A549 (cell line): ENCODE results near the gene ABCA13. TPM values are rescaled to one million over a fixed set of nuclear protein-coding genes. Genes with fewer than 3 reads are reported as not detected.

Source experiments
- ATAC-seq, 2 experiments: fragments of 200-7000 bp in 1 of 2; fragments of >200 bp in 1 of 2; cut with Nextera tagmentation in 1 of 2; cut with Tn5 transposase in 1 of 2; 3 replicates each; pipeline versions ENCODE4 v1.8.0 to v1.9.1; 2018 to 2020; ENCODE audit warnings: mild to moderate bottlenecking in 1 of 2, moderate library complexity in 1 of 2
- CTCF ChIA-PET: fragments of 300-600 bp; sonication (Branson Sonifier 250); formaldehyde crosslinking; extraction: SDS; loops from one replicate; lab custom pipeline; 2021; ENCODE audit warnings: antibody characterized with exemption, inconsistent platforms; lab: Yijun Ruan, JAX
- POLR2A ChIA-PET: fragments of 350-600 bp; formaldehyde crosslinking; extraction: SDS; loops from one replicate; lab custom pipeline; 2021; ENCODE audit warnings: antibody characterized with exemption, inconsistent platforms; lab: Yijun Ruan, JAX
- DNase-seq, 2 experiments: peaks; one replicate each; pipeline versions ENCODE4 v3.0.0 to v3.0.0-alpha.2; 2011 to 2016; ENCODE audit warnings: low read depth in 1 of 2, low spot score in 1 of 2
- FAIRE-seq: peaks from 2 replicates; lab custom pipeline; 2011; peaks lifted over from hg19 to GRCh38; lab: Jason Lieb, UNC
- H3K27ac ChIP-seq, 2 experiments: fragments of >200 bp; sonication (Bioruptor Twin); formaldehyde crosslinking; 3 replicates each; pipeline ENCODE4 v1.5.1; 2016 to 2017
- H3K4me1 ChIP-seq: fragments of >200 bp; sonication (Bioruptor Twin); formaldehyde crosslinking; 3 replicates; pipeline ENCODE4 v1.6.1; 2016
- H3K4me2 ChIP-seq: fragments of >200 bp; sonication (Bioruptor Twin); formaldehyde crosslinking; 3 replicates; pipeline ENCODE4 v1.6.1; 2016
- H3K4me3 ChIP-seq: fragments of >200 bp; sonication (Bioruptor Twin); formaldehyde crosslinking; 3 replicates; pipeline ENCODE4 v1.5.1; 2016
- H3K9me3 ChIP-seq: fragments of >200 bp; sonication (Bioruptor Twin); formaldehyde crosslinking; 3 replicates; pipeline ENCODE4 v1.6.1; 2016
- ATOH8 ChIP-seq: fragments of 250-450 bp; sonication (Bioruptor Pico); IDR thresholded peaks from 2 replicates; pipeline ENCODE4 v1.5.0; 2020; ENCODE audit warnings: low read depth, mild to moderate bottlenecking, moderate library complexity
- BCL3 ChIP-seq: fragments of >200 bp; sonication (Bioruptor Twin); formaldehyde crosslinking; IDR thresholded peaks from 3 replicates; pipeline ENCODE4 v1.6.1; 2016
- BHLHE40 ChIP-seq: IDR thresholded peaks from 2 replicates; pipeline ENCODE4 v1.6.1; 2012; ENCODE audit warnings: low read depth, low read length, inconsistent platforms
- CBX8 ChIP-seq: fragments of 200-600 bp; sonication (generic); IDR thresholded peaks from 2 replicates; pipeline ENCODE4 v1.6.1; 2016
- GATA3 ChIP-seq: IDR thresholded peaks from 2 replicates; pipeline ENCODE4 v1.6.1; 2012; ENCODE audit warnings: borderline replicate concordance
- HEYL ChIP-seq: fragments of 250-450 bp; sonication (Bioruptor Pico); IDR thresholded peaks from 2 replicates; pipeline ENCODE4 v1.8.0; 2021; ENCODE audit warnings: mild to moderate bottlenecking, moderate library complexity
- HOXB5 ChIP-seq: fragments of 250-450 bp; sonication (Bioruptor Pico); IDR thresholded peaks from 2 replicates; pipeline ENCODE4 v1.5.0; 2020; ENCODE audit warnings: mild to moderate bottlenecking, moderate library complexity
- JUN ChIP-seq, 2 experiments: fragments of >200 bp; sonication (Bioruptor Twin); formaldehyde crosslinking; IDR thresholded peaks; 2 replicates in 1 of 2; 3 replicates in 1 of 2; pipeline ENCODE4 v1.6.1; 2016 to 2017
- KDM5A ChIP-seq: fragments of 200-600 bp; sonication (generic); IDR thresholded peaks from 2 replicates; pipeline ENCODE4 v1.6.1; 2016; ENCODE audit warnings: antibody characterized with exemption, mild to moderate bottlenecking
- MAFK ChIP-seq: fragments of 450-650 bp; IDR thresholded peaks from 2 replicates; pipeline ENCODE4 v1.6.1; 2014; ENCODE audit not compliant: partially characterized antibody
- POLR2A ChIP-seq: IDR thresholded peaks from 2 replicates; pipeline ENCODE4 v1.6.1; 2012; ENCODE audit warnings: mild to moderate bottlenecking, low read length
- POLR2AphosphoS2 ChIP-seq: conservative IDR thresholded peaks from 2 replicates; pipeline ENCODE4 v1.6.1; 2012; ENCODE audit warnings: low read length, improper control_type of control experiment, inconsistent platforms
- TFCP2L1 ChIP-seq: fragments of 250-450 bp; sonication (Bioruptor Pico); IDR thresholded peaks from 2 replicates; pipeline ENCODE4 v1.5.0; 2021; ENCODE audit warnings: mild to moderate bottlenecking
- ZNF302 ChIP-seq: fragments of 250-450 bp; sonication (Bioruptor Pico); IDR thresholded peaks from 2 replicates; pipeline ENCODE4 v1.9.0; 2021; ENCODE audit warnings: inconsistent platforms, mild to moderate bottlenecking, moderate library complexity
- ZSCAN20 ChIP-seq: fragments of 250-450 bp; sonication (Bioruptor Pico); IDR thresholded peaks from 2 replicates; pipeline ENCODE4 v1.8.0; 2022; ENCODE audit warnings: mild to moderate bottlenecking, moderate library complexity
- WGBS: methylation state at CpG from one replicate; pipeline ENCODE4 v1.1.6; 2017; ENCODE audit errors: missing lambda C conversion rate; 5-methylcytosine and 5-hydroxymethylcytosine counted together
- polyA plus RNA-seq, 4 experiments: library from polyadenylated mRNA; depleted of rRNA in 3 of 4; stranded (reverse); fragments of >200 nt; fragmentation: RNase III in 1 of 4; extraction: RNeasy Plus Mini Kit Qiagen cat#74134 plus additional on column Dnase treatment in 1 of 4; gene quantifications; 2 replicates in 3 of 4; 3 replicates in 1 of 4; pipeline ENCODE4 v1.2.3, GENCODE V29; 2011 to 2017
- TF ChIP-seq, protein P1 (sequence below): fragments of 200-600 bp; sonication (generic); IDR thresholded peaks from 2 replicates; pipeline ENCODE4 v1.6.1; 2016; ENCODE audit warnings: antibody characterized with exemption, mild to moderate bottlenecking, moderate library complexity

ABCA13 gene
- polyA plus RNA-seq, 2 of the 4 experiments (the other 2 are of a cell fraction) = 0.01 TPM; not detected in 1

GRCh38 chr7:48691788-48692187 is 520.5 kb downstream of the ABCA13 start:
- WGBS = 3% methylated on average over 1 of the region's 1 CpG
- FAIRE-seq = no peak
- H3K4me1 ChIP-seq = no peaks in the 10 kb centered on the region
- H3K4me3 ChIP-seq = no peak overlapping the region
- no peak overlapping the region for H3K27ac ChIP-seq
- CTCF ChIA-PET = no interaction called here
- TF ChIP-seq ZSCAN20 = no peak
- no peak for TF ChIP-seq ZNF302 (CRISPR knock-in tag)
- no peak for TF ChIP-seq CBX8
- TF ChIP-seq MAFK = no peak
- TF ChIP-seq BHLHE40 = no peak
- TF ChIP-seq, protein P1, sequence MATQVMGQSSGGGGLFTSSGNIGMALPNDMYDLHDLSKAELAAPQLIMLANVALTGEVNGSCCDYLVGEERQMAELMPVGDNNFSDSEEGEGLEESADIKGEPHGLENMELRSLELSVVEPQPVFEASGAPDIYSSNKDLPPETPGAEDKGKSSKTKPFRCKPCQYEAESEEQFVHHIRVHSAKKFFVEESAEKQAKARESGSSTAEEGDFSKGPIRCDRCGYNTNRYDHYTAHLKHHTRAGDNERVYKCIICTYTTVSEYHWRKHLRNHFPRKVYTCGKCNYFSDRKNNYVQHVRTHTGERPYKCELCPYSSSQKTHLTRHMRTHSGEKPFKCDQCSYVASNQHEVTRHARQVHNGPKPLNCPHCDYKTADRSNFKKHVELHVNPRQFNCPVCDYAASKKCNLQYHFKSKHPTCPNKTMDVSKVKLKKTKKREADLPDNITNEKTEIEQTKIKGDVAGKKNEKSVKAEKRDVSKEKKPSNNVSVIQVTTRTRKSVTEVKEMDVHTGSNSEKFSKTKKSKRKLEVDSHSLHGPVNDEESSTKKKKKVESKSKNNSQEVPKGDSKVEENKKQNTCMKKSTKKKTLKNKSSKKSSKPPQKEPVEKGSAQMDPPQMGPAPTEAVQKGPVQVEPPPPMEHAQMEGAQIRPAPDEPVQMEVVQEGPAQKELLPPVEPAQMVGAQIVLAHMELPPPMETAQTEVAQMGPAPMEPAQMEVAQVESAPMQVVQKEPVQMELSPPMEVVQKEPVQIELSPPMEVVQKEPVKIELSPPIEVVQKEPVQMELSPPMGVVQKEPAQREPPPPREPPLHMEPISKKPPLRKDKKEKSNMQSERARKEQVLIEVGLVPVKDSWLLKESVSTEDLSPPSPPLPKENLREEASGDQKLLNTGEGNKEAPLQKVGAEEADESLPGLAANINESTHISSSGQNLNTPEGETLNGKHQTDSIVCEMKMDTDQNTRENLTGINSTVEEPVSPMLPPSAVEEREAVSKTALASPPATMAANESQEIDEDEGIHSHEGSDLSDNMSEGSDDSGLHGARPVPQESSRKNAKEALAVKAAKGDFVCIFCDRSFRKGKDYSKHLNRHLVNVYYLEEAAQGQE = no peak
- no peak for TF ChIP-seq TFCP2L1 (CRISPR knock-in tag)
- no peak for TF ChIP-seq GATA3
- no peak for TF ChIP-seq JUN (IDR thresholded peaks at IDR 0.05)
- TF ChIP-seq POLR2AphosphoS2 = no peak
- TF ChIP-seq KDM5A = no peak
- TF ChIP-seq POLR2A = no peak
- TF ChIP-seq HOXB5 (CRISPR knock-in tag) = no peak
- TF ChIP-seq HEYL = no peak
- no peak for TF ChIP-seq ATOH8 (CRISPR knock-in tag)
- no peak for TF ChIP-seq BCL3
- TF ChIP-seq, all 56 proteins: peak for 0
- no peaks in the 10 kb centered on the region for H3K9me3 ChIP-seq
- DNase-seq (no peak), ATAC-seq (no peak)
- POLR2A ChIA-PET = no interaction called here
- no peak overlapping the region for H3K4me2 ChIP-seq

Other genes starting within 250 kb of the ABCA13 start
- gene PKD1L1, start 223.0 kb upstream of the ABCA13 start, polyA plus RNA-seq (2011; rRNA removed) = 0.21 and 0.57 TPM in 2 replicates
- 0.09 to 0.21 TPM (median 0.11 TPM) in 3 replicates for gene PKD1L1, start 223.0 kb upstream of the ABCA13 start, polyA plus RNA-seq (2017; fragmentation: RNase III; extraction: RNeasy Plus Mini Kit Qiagen cat#74134 plus additional on column Dnase treatment)
- gene HUS1, start 191.8 kb upstream of the ABCA13 start, polyA plus RNA-seq (2011; rRNA removed) = 34.7 and 39.8 TPM in 2 replicates
- gene HUS1, start 191.8 kb upstream of the ABCA13 start, polyA plus RNA-seq (2017; fragmentation: RNase III; extraction: RNeasy Plus Mini Kit Qiagen cat#74134 plus additional on column Dnase treatment) = 18.0 to 21.0 TPM (median 19.4 TPM) in 3 replicates
- not detected in 2 replicates for gene SUN3, start 142.4 kb upstream of the ABCA13 start, polyA plus RNA-seq (2011; rRNA removed)
- gene SUN3, start 142.4 kb upstream of the ABCA13 start, polyA plus RNA-seq (2017; fragmentation: RNase III; extraction: RNeasy Plus Mini Kit Qiagen cat#74134 plus additional on column Dnase treatment) = not detected in 3 replicates
- 0.05 TPM in 1 of 2 replicates, not detected in the other for gene C7orf57, start 135.9 kb upstream of the ABCA13 start, polyA plus RNA-seq (2011; rRNA removed)
- 0.04 to 0.09 TPM (median 0.04 TPM) in 3 replicates for gene C7orf57, start 135.9 kb upstream of the ABCA13 start, polyA plus RNA-seq (2017; fragmentation: RNase III; extraction: RNeasy Plus Mini Kit Qiagen cat#74134 plus additional on column Dnase treatment)
- 46.6 and 55.7 TPM in 2 replicates for gene UPP1, start 82.2 kb upstream of the ABCA13 start, polyA plus RNA-seq (2011; rRNA removed)
- 32.2 to 38.1 TPM (median 38.1 TPM) in 3 replicates for gene UPP1, start 82.2 kb upstream of the ABCA13 start, polyA plus RNA-seq (2017; fragmentation: RNase III; extraction: RNeasy Plus Mini Kit Qiagen cat#74134 plus additional on column Dnase treatment)